Endothelial cell of umbilical vein (primary cell): Measurements from ENCODE around the gene ELMO1. TPM values are rescaled to one million over a fixed set of nuclear protein-coding genes. Genes with fewer than 3 reads are reported as not detected.

Experiments used
- BruUV-seq: library from RNA; stranded (reverse); fragments of 400-500 nt; replicated peaks from 2 replicates; lab custom pipeline; 2021; lab: Mats Ljungman, UMichigan
- CTCF ChIA-PET: fragments of 300-600, 350-600 bp; sonication (Branson Sonifier 250); formaldehyde crosslinking; loops from one replicate; lab custom pipeline; 2021; ENCODE audit warnings: antibody characterized with exemption, inconsistent platforms; lab: Charles Lee
- POLR2A ChIA-PET: fragments of 300-600, 350-600 bp; sonication (Branson Sonifier 250); formaldehyde crosslinking; loops from one replicate; lab custom pipeline; 2021; ENCODE audit warnings: antibody characterized with exemption, inconsistent platforms; lab: Charles Lee
- DNase-seq: peaks from one replicate; pipeline ENCODE4 v3.0.0-alpha.2; 2011; ENCODE audit warnings: low read depth, low spot score
- FAIRE-seq: peaks from 2 replicates; lab custom pipeline; 2011; peaks lifted over from hg19 to GRCh38; lab: Jason Lieb, UNC
- H2AFZ ChIP-seq: 2 replicates; pipeline ENCODE4 v1.6.0; 2012; ENCODE audit warnings: low read depth, low read length, control low read depth, inconsistent platforms
- H3K27ac ChIP-seq: 2 replicates; pipeline ENCODE4 v1.5.1; 2011; ENCODE audit warnings: low read depth, mild to moderate bottlenecking, control low read depth, low read length, moderate library complexity; ENCODE audit not compliant: insufficient read depth
- H3K27me3 ChIP-seq, 2 experiments: 2 replicates each; pipeline versions ENCODE4 v1.6.0 to v1.6.1; 2011; ENCODE audit warnings: low read length in 2 of 2, mixed read lengths in 1 of 2; ENCODE audit not compliant: control insufficient read depth in 2 of 2, insufficient read depth in 2 of 2
- H3K36me3 ChIP-seq, 2 experiments: 2 replicates in 1 of 2; 3 replicates in 1 of 2; pipeline ENCODE4 v1.5.1; 2011; ENCODE audit warnings: low read length in 2 of 2, mild to moderate bottlenecking in 1 of 2, moderate library complexity in 1 of 2; ENCODE audit not compliant: control insufficient read depth in 2 of 2, insufficient read depth in 2 of 2; ENCODE audit errors: extremely low read depth in 1 of 2
- H3K4me1 ChIP-seq: 3 replicates; pipeline ENCODE4 v1.5.1; 2011; ENCODE audit warnings: mild to moderate bottlenecking, low read length; ENCODE audit not compliant: control insufficient read depth, insufficient read depth; ENCODE audit errors: extremely low read depth
- H3K4me2 ChIP-seq: 2 replicates; pipeline ENCODE4 v1.6.1; 2011; ENCODE audit warnings: low read length, control low read depth, mixed read lengths; ENCODE audit not compliant: insufficient read depth
- H3K4me3 ChIP-seq, 3 experiments: fragments of 200-600 bp in 1 of 3; sonication (generic), shearing (Covaris generic) in 1 of 3; replicated peaks in 1 of 3; 2 replicates each; pipeline ENCODE4 v1.5.1; 2011 to 2016; ENCODE audit warnings: control low read depth in 3 of 3, low read length in 3 of 3, mild to moderate bottlenecking in 2 of 3, inconsistent platforms in 1 of 3, low read depth in 1 of 3, moderate library complexity in 1 of 3; ENCODE audit not compliant: insufficient read depth in 1 of 3
- H3K79me2 ChIP-seq: 2 replicates; pipeline ENCODE4 v1.6.0; 2012; ENCODE audit warnings: low read length, inconsistent platforms; ENCODE audit not compliant: control insufficient read depth, insufficient read depth
- H3K9ac ChIP-seq: replicated peaks from 2 replicates; pipeline ENCODE3; 2011; ENCODE audit warnings: low read length, control low read depth; ENCODE audit not compliant: insufficient read depth; ENCODE audit errors: extremely low read depth
- H3K9me1 ChIP-seq: replicated peaks from 3 replicates; pipeline ENCODE4 v1.6.0; 2011; ENCODE audit warnings: mild to moderate bottlenecking, low read length; ENCODE audit not compliant: control insufficient read depth, insufficient read depth; ENCODE audit errors: extremely low read depth
- H3K9me3 ChIP-seq: replicated peaks from 2 replicates; pipeline ENCODE4 v1.5.1; 2012; ENCODE audit warnings: low read length, inconsistent platforms; ENCODE audit not compliant: control insufficient read depth, insufficient read depth
- H4K20me1 ChIP-seq: replicated peaks from 2 replicates; pipeline ENCODE3; 2011; ENCODE audit warnings: mild to moderate bottlenecking, low read length; ENCODE audit not compliant: control insufficient read depth, insufficient read depth; ENCODE audit errors: extremely low read depth
- EZH2 ChIP-seq: IDR thresholded peaks from 2 replicates; pipeline ENCODE4 v1.6.1; 2012; ENCODE audit warnings: borderline replicate concordance, low read depth, mild to moderate bottlenecking, moderate library complexity, low read length, inconsistent platforms; ENCODE audit not compliant: severe bottlenecking
- FOS ChIP-seq: IDR thresholded peaks from 2 replicates; pipeline ENCODE4 v1.6.1; 2011; ENCODE audit warnings: mild to moderate bottlenecking, low read length, moderate library complexity, borderline replicate concordance; ENCODE audit not compliant: insufficient read depth
- GATA2 ChIP-seq: IDR thresholded peaks from 2 replicates; pipeline ENCODE4 v1.7.0; 2011; ENCODE audit warnings: low read depth, mild to moderate bottlenecking, moderate library complexity, mixed read lengths, low read length; ENCODE audit not compliant: insufficient read length, insufficient read depth
- JUN ChIP-seq: IDR thresholded peaks from 2 replicates; pipeline ENCODE4 v1.6.1; 2011; ENCODE audit warnings: borderline replicate concordance, low read depth; ENCODE audit not compliant: insufficient read length, insufficient read depth
- MYC ChIP-seq: IDR thresholded peaks from one replicate; pipeline ENCODE4 v1.6.1; 2011; ENCODE audit warnings: mild to moderate bottlenecking, low read depth, low read length
- POLR2A ChIP-seq: IDR thresholded peaks from 2 replicates; pipeline ENCODE4 v1.6.1; 2012; ENCODE audit warnings: low read depth, mild to moderate bottlenecking, control low read depth, low read length
- POLR2AphosphoS5 ChIP-seq: IDR thresholded peaks from 2 replicates; pipeline ENCODE4 v1.6.1; 2012; ENCODE audit warnings: low read depth, mild to moderate bottlenecking, control low read depth, low read length, moderate library complexity; ENCODE audit not compliant: insufficient read depth
- dilution Hi-C: fragments of 300-500 bp; cut with MboI; formaldehyde crosslinking; loops from one replicate; pipeline ENCODE4 v1.15.0; 2019; ENCODE audit warnings: low sequenced_read_pairs; ENCODE audit not compliant: extremely low pct_ligation_motif_present
- intact Hi-C: fragments of 100-400 bp; cut with micrococcal nuclease; formaldehyde crosslinking; loops from one replicate; pipeline ENCODE4 v1.10.0; 2022
- polyA plus RNA-seq, 4 experiments: library from polyadenylated mRNA; depleted of rRNA in 3 of 4; stranded (reverse) in 3 of 4; unstranded in 1 of 4; fragments of >200 nt; gene quantifications; 2 replicates each; pipeline versions ENCODE4 v1.2.1 to v1.2.3, GENCODE V29; 2011 to 2012; ENCODE audit warnings: missing spikeins in 1 of 4
- total RNA-seq: library from RNA; stranded (reverse); gene quantifications from 2 replicates; pipeline ENCODE4 v1.2.3, GENCODE V29; 2021
- TF ChIP-seq, protein P1 (sequence below), 2 donors: IDR thresholded peaks; 1 replicate in 1 of 2; 2 replicates in 1 of 2; pipeline ENCODE4 v1.5.1; 2011; ENCODE audit warnings: low read length in 2 of 2, mild to moderate bottlenecking in 2 of 2, moderate library complexity in 2 of 2, control low read depth in 1 of 2, inconsistent platforms in 1 of 2, low read depth in 1 of 2; ENCODE audit not compliant: insufficient read depth in 1 of 2; ENCODE audit errors: extremely low read depth in 1 of 2
- TF ChIP-seq, protein P2 (sequence below): IDR thresholded peaks from 2 replicates; pipeline ENCODE4 v1.6.1; 2011; ENCODE audit not compliant: insufficient read depth, insufficient read length

The ELMO1 gene
- total and polyA plus RNA-seq, 2 donors (not counting 3 experiments of a cell fraction or from before 2014, with no cell fraction given), result 17.0 to 30.6 TPM

DNA sequence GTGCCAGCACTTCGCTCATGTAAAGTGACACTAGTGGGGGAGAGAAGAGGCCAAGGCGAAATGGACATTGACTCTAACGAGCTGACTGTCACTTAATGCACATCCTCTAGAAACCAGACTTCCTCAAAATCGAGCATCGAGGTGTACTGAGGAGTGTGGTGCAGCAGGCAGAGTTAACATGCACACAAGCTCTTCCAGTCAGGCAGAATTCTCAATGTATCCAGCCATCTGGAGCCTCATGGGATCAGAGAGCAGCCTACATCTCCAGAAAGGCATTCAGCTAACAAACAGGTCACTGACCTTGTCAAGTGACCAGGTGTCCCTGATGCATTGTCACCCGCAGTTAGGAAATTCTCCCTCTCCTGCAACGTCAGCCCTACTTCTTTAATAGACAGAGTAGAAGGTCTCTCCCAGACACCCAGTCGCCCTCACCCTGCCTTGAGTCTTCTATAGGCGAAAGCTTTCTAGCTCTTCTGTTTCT lies 464.6 kb downstream of the ELMO1 start:
- BruUV-seq, result no TSS peak
- FAIRE-seq, result no peak

DNA sequence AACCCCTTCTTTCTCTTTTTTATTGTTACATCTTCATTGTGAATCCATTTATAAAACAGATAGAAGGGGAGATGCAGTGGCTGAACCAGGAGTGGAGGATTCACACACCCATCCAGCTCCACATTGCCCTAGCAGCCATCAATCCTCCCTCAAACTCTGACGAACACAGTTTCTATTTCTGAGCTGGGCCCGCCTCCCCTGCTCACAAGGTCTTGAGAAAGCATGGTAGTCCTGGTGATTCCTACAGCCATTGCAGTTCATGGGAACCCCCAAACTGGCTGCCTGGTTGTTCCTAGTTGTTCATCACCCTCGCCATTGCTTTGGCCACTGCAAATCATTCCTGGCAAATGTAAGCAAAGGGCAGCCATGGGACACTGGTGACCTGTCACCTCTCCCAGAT lies 465.9 kb downstream of the ELMO1 start:
- H2AFZ ChIP-seq, result no peak overlapping the region
- no TSS peak for BruUV-seq
- H3K27me3 ChIP-seq, result no peaks in the 10 kb centered on the region
- no peak for DNase-seq
- POLR2A ChIA-PET, result no interaction called here
- FAIRE-seq, result no peak
- no peaks in the 10 kb centered on the region for H3K4me1 ChIP-seq
- H4K20me1 ChIP-seq, result no peaks in the 10 kb centered on the region
- TF ChIP-seq EZH2, result no peak
- TF ChIP-seq FOS, result no peak
- no peak for TF ChIP-seq JUN
- TF ChIP-seq POLR2AphosphoS5, result no peak
- no peak for TF ChIP-seq MYC
- TF ChIP-seq, protein P1, sequence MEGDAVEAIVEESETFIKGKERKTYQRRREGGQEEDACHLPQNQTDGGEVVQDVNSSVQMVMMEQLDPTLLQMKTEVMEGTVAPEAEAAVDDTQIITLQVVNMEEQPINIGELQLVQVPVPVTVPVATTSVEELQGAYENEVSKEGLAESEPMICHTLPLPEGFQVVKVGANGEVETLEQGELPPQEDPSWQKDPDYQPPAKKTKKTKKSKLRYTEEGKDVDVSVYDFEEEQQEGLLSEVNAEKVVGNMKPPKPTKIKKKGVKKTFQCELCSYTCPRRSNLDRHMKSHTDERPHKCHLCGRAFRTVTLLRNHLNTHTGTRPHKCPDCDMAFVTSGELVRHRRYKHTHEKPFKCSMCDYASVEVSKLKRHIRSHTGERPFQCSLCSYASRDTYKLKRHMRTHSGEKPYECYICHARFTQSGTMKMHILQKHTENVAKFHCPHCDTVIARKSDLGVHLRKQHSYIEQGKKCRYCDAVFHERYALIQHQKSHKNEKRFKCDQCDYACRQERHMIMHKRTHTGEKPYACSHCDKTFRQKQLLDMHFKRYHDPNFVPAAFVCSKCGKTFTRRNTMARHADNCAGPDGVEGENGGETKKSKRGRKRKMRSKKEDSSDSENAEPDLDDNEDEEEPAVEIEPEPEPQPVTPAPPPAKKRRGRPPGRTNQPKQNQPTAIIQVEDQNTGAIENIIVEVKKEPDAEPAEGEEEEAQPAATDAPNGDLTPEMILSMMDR (IDR thresholded peaks at IDR 0.05; ENCODE audit: extremely low read depth in 1 of 2, insufficient read depth in 1 of 2, low read depth in 1 of 2, low read length in 2 of 2), result no peak
- no peak for TF ChIP-seq POLR2A
- TF ChIP-seq GATA2, result no peak
- TF ChIP-seq, protein P2, sequence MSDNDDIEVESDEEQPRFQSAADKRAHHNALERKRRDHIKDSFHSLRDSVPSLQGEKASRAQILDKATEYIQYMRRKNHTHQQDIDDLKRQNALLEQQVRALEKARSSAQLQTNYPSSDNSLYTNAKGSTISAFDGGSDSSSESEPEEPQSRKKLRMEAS, result no peak
- dilution Hi-C loops (loop anchor here (25.0 kb wide), 1 partner anchor 205 kb away; no protein-coding TSS in a partner anchor), intact Hi-C loops (no loop called here)
- H3K9me3 ChIP-seq, result no peaks in the 10 kb centered on the region
- H3K36me3 ChIP-seq, result no peaks in the 10 kb centered on the region
- no peaks in the 10 kb centered on the region for H3K79me2 ChIP-seq
- H3K27ac ChIP-seq, result no peak overlapping the region
- no peak overlapping the region for H3K4me3 ChIP-seq
- CTCF ChIA-PET, result interaction anchor here (1.0 to 14.9 kb wide), 4 partner anchors 13 to 495 kb away, joined by 3 to 374 read pairs (median 102); no protein-coding TSS in a partner anchor
- no peaks in the 10 kb centered on the region for H3K9me1 ChIP-seq
- no peak overlapping the region for H3K9ac ChIP-seq
- H3K4me2 ChIP-seq, result no peak overlapping the region

More for the DNA sequence above, 464.6 kb downstream of the ELMO1 start:
- Histone ChIP-seq H3K4me1 (no peaks in the 10 kb centered on the region), H3K4me2 (no peak overlapping the region), H3K9ac (no peak overlapping the region), H2AFZ (no peak overlapping the region), H3K79me2 (no peaks in the 10 kb centered on the region), H3K9me1 (no peaks in the 10 kb centered on the region), H3K27ac (no peak overlapping the region), H3K27me3 (no peaks in the 10 kb centered on the region), H3K4me3 (no peak overlapping the region), H4K20me1 (no peaks in the 10 kb centered on the region), H3K36me3 (no peaks in the 10 kb centered on the region), H3K9me3 (no peaks in the 10 kb centered on the region)
- TF ChIP-seq MYC, result no peak
- no peak for DNase-seq
- POLR2A ChIA-PET, result no interaction called here
- CTCF ChIA-PET, result interaction anchor here (0.6 to 14.9 kb wide), 6 partner anchors 9 to 496 kb away, joined by 3 to 374 read pairs (median 24); no protein-coding TSS in a partner anchor
- intact Hi-C loops, result no loop called here
- dilution Hi-C loops, result loop anchor here (25.0 kb wide), 1 partner anchor 203 kb away; no protein-coding TSS in a partner anchor
